ENCODE results near the gene PRDM11. TPM values are rescaled to one million over a fixed set of nuclear protein-coding genes. Genes with fewer than 3 reads are reported as not detected.

The PRDM11 gene
- total and polyA plus RNA-seq, 7 donors = 2.3 to 14.2 (median 7.2) TPM

DNA sequence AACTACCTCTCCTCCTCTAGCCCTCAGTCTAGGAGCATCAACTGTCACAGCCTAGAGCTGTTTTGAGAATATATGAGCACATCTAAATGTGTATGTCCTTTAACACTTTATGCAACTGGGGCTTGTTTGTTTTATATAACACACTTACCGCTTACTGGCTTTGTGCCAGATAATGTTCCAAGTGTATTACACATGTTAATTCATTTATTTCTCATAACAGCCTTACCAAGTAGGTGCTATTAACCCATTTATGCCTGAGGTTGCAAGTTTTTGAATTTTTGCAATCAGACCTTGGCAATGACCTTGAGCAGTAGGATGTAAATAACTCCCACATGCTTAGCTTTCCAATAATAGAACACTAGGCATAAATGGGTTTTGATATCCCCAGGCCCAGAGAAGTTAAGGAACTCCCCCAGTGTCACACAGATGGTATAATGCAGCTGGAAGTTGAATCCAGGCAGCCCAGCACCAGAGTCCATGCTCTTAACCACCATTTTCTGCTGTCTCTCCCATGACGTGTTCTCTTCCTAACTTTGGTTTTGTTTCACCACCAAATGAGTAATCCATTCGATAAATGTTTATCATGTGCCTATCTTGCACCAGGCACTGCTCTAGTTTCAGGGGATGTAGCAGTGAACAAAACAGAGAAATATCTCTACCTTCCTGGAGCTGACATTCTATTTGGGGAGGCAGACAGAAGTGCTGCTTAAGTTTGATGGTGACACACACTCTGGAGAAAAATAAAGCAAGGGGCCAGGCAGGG lies 23.1 kb downstream of the PRDM11 start:
- Histone ChIP-seq H3K4me3 (no peak overlapping the region), H3K36me3 (ENCODE audit: insufficient read depth in 1 of 2, low read depth in 1 of 2) (no peaks in the 10 kb centered on the region), H3K4me1 (peaks cover 13% of the 10 kb centered on the region), H3K27ac (no peak overlapping the region), H3K9me3 (no peaks in the 10 kb centered on the region), H3K27me3 (ENCODE audit: insufficient read depth in 3 of 3, low read length in 2 of 3) (no peaks in the 10 kb centered on the region)
- DNase-seq (no peak), ATAC-seq (no peak)
- 64 to 69% (median 67%) methylated on average over 3 of the region's 3 CpGs for WGBS, 3 donors
- intact Hi-C loops (cut with DNase I) = no loop called here
- TF ChIP-seq, protein P1, sequence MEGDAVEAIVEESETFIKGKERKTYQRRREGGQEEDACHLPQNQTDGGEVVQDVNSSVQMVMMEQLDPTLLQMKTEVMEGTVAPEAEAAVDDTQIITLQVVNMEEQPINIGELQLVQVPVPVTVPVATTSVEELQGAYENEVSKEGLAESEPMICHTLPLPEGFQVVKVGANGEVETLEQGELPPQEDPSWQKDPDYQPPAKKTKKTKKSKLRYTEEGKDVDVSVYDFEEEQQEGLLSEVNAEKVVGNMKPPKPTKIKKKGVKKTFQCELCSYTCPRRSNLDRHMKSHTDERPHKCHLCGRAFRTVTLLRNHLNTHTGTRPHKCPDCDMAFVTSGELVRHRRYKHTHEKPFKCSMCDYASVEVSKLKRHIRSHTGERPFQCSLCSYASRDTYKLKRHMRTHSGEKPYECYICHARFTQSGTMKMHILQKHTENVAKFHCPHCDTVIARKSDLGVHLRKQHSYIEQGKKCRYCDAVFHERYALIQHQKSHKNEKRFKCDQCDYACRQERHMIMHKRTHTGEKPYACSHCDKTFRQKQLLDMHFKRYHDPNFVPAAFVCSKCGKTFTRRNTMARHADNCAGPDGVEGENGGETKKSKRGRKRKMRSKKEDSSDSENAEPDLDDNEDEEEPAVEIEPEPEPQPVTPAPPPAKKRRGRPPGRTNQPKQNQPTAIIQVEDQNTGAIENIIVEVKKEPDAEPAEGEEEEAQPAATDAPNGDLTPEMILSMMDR (IDR thresholded peaks at IDR 0.05) = no peak

DNA sequence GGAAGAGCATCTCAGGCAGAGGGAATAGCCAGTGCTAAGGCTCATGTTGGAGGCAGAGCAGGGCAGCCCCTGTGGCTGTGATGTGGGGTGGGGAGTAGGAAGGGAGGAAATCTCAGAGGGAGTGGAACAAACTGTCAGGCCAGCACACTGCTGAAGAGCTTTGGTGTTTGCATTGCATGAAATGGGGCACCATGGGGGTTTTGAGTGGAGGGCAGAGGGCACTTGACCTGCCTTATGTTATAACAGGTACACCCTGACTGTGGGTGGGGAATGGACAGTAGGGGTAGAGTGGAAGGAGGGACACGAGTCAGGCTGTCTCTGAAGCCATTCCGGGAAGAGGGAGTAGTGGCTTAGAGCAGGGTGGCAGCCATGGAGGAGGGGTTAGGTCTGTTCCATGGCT lies 24.0 kb downstream of the PRDM11 start:
- Histone ChIP-seq H3K36me3 (ENCODE audit: insufficient read depth in 1 of 2, low read depth in 1 of 2) (no peaks in the 10 kb centered on the region), H3K27me3 (ENCODE audit: insufficient read depth in 3 of 3, low read length in 2 of 3) (no peaks in the 10 kb centered on the region), H3K4me1 (peaks cover 9% of the 10 kb centered on the region), H3K9me3 (no peaks in the 10 kb centered on the region), H3K27ac (no peak overlapping the region), H3K4me3 (no peak overlapping the region)
- DNase-seq (no peak), ATAC-seq (no peak)
- TF ChIP-seq, protein P1 (IDR thresholded peaks at IDR 0.05) = no peak
- intact Hi-C loops (cut with DNase I) = no loop called here
- WGBS, 3 donors = 85 to 100% (median 88%) methylated on average over 2 of the region's 2 CpGs

DNA sequence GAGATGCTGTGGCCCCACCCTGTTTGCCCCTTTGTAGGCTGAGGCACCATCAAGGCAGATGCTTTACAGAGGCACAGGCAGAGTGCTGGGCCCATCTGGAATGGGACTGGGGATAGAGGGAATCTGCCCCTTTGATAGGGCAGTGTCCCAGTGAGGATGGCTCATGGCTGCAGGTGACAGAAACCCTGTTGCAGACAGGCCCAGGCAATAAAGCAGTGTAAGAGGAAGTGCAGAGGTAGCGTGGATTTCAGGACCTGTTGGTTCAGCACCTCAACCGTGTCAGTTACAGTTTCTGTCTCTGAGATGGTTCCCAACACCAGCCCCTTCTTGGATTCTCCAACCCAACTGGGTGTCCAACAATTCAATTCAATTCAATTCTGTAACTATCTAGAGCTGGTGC lies 25.1 kb downstream of the PRDM11 start:
- ATAC-seq = no peak
- H3K27ac ChIP-seq = no peak overlapping the region
- no peaks in the 10 kb centered on the region for H3K27me3 ChIP-seq (ENCODE audit: insufficient read depth in 3 of 3, low read length in 2 of 3)
- no peaks in the 10 kb centered on the region for H3K9me3 ChIP-seq
- intact Hi-C loops (cut with DNase I) = no loop called here
- H3K4me1 ChIP-seq = peaks cover 9% of the 10 kb centered on the region
- 93 to 100% (median 94%) methylated on average over 2 of the region's 2 CpGs for WGBS, 3 donors
- H3K4me3 ChIP-seq = no peak overlapping the region
- no peaks in the 10 kb centered on the region for H3K36me3 ChIP-seq (ENCODE audit: insufficient read depth in 1 of 2, low read depth in 1 of 2)
- DNase-seq = no peak
- TF ChIP-seq, protein P1 (IDR thresholded peaks at IDR 0.05) = no peak

DNA sequence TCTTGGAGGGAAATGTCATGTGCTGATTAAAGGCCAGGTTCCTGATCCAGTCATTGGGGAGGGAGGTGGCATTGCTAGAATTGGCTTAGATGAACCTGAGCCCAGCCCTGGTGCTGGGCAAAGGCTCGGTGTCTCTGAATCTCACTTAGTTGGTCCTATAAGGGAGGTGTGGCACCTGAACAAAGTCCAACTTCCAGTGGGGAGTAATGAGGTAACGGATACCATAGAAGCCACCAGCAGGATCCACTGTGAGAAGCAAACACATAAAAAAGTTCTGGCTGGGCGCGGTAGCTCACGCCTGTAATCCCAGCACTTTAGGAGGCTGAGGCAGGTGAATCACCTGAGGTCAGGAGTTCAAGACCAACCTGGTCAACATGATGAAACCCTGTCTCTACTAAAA lies 26.6 kb downstream of the PRDM11 start:
- Histone ChIP-seq H3K4me3 (no peak overlapping the region), H3K9me3 (no peaks in the 10 kb centered on the region), H3K27me3 (ENCODE audit: insufficient read depth in 3 of 3, low read length in 2 of 3) (no peaks in the 10 kb centered on the region), H3K4me1 (peaks cover 9% of the 10 kb centered on the region), H3K36me3 (ENCODE audit: insufficient read depth in 1 of 2, low read depth in 1 of 2) (no peaks in the 10 kb centered on the region), H3K27ac (no peak overlapping the region)
- TF ChIP-seq, protein P1 (IDR thresholded peaks at IDR 0.05) = no peak
- no peak for DNase-seq
- ATAC-seq = no peak
- WGBS, 3 donors = 96 to 98% (median 97%) methylated on average over 5 of the region's 5 CpGs
- intact Hi-C loops (cut with DNase I) = no loop called here

Measured in psoas muscle (tissue), 8 donors.